GM19025 (cell line): ENCODE data around the gene SOCS2.
"Not testable (repeated sequence)": the region's sequence is repeated elsewhere in the genome, so short reads cannot be mapped to it uniquely, and the experiment has no call there.

Experiments used
- ATAC-seq: cut with Tn5 transposase; IDR thresholded peaks from one replicate; pipeline ENCODE4 v1.9.1; 2021; ENCODE audit warnings: mild to moderate bottlenecking, low read depth, moderate library complexity; ENCODE audit not compliant: unreplicated experiment

SOCS2 gene

GRCh38 chr12:93592641-93593406 lies 20.3 kb downstream of the SOCS2 start:
- ATAC-seq, result no peak

DNA sequence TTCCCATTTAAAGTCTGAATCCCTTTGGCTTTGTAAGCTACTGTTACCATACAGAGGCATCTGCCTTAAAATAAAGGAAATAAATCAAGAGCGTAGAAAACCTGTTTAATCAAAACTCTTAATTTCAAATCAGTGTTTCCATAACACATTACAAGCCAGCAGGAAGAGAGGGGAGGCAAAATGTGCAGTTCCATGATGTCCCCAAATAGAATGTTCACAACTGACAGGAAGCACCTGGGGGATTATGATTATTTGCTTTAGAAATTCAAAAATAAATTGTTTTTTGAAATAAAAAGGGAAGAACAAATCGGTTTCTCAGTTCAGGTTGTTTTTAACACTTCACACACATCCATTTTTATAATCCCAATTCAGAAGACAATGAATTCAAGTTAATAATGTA lies 21.4 kb downstream of the SOCS2 start:
- no peak for ATAC-seq

DNA sequence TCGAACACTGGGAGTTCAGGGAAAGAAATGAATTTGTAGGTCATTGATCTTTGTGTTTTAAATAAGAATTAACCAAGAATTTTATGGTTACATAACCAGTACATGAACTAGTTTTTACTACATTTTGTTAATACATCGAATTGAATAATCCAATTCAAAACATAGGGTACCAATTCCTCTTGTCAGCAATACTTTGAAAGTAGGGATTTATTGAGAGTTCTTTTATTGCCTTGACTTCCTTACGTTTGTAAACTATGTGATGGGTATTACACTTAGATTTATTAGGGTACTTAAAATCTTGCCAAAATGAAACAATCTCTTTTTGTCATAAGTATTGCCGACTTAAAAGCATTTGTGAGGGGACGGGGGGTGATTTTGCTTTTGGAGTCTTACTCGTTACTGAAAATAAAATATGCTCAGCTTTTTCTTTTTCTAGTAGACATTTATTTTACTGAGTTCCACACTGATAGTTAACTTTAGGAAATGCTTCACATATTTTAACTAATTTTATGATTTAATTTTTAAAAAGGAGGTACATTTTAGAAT lies 22.4 kb downstream of the SOCS2 start:
- ATAC-seq, result no peak

DNA sequence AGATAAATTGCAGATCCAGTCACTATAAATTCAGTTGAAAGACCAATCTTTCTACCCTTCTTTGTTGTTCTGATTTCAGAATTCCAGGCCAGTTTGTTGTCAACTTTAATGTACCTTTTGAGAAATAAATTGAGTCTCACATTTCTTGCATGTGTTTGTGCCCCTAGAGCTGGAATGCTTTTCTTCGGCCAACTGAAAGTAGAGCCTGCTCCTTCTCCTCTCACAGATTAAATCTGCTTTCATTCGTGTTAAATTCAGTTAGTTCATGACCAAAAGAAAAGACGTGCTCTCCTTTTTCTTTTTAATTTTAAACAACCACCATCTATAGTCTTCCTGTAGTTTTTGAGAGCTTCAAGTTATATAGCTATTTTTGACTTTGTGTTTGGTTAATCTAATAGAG lies 22.9 kb downstream of the SOCS2 start:
- ATAC-seq, result no peak

GRCh38 chr12:93597608-93598007 lies 25.1 kb downstream of the SOCS2 start:
- no peak for ATAC-seq

DNA sequence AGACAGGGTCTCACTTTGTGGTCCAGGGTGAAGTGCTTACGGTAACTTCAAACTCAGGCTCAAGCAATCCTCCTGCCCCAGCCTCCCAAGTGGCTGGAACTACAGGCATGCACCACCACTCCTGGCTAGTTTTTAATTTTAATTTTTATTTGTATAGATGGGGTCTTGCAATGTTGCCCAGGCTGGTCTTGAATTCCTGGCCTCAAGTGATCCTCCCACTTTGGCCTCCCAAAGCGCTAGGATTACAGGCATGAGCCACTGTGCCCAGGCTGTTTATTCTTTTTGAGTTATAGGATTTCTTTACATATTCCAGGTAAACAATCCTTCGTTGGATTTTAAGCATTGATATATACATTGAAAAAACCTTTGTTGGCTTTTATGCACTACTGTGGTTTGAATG lies 26.7 kb downstream of the SOCS2 start:
- no peak for ATAC-seq

DNA sequence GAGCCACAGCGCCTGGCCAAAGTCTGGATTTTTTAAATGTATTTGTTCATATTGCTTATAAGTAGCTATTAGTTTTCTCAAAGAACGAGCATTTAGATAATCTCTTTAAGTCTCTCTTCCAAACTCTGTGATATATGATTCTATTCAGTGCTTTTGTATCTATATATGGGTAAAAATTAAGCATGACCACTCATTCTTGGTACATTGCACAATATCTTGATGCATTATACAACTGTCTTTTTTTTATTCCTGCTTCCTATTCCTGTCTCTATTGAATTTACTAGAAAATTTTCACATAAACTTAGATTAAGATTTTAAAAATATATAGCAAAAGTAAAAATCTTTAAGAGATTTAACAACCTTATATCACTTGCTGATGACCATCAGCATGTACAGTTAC lies 29.1 kb downstream of the SOCS2 start:
- no peak for ATAC-seq

DNA sequence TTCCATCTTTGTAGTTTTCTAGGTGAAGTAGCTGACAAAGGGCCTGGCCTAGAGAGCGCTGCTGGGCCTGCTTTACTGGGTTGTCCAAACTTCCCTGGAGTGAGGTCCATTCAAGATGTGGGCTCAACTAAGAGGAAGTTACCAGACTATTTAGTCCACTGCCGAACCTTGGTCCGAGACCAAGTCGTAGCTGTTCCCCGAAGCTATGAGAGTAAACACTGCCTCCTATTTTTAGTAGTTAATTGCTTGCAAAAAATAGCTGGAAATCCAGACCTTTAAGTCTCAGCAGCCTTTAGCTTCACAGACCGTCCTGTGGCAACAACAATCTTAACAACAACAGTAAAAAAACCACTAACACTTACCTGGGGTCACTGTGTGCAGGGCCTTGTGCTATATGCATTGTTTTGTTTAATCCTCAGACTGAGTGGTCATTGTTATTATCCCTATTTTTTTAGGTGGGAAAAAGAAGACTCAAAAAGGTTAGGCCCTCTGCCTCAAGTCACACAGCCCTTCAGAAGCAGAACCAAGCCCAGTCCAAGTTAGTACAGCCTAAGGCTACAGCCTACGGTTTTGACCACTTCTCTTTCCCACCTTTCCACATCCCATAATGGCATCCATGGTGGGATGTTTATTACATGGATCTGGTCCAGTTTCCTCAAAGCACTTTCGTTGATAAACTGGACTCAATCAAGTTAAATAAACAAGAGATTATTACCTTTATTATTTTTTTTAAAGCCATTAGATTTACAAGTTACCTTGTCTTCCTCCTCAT lies 30.6 kb downstream of the SOCS2 start:
- no peak for ATAC-seq

GRCh38 chr12:93603762-93604161 lies 31.3 kb downstream of the SOCS2 start:
- no peak for ATAC-seq

GRCh38 chr12:93608313-93608712 lies 35.8 kb downstream of the SOCS2 start:
- no peak for ATAC-seq

GRCh38 chr12:93609281-93610192 lies 37.1 kb downstream of the SOCS2 start:
- ATAC-seq, result no peak

DNA sequence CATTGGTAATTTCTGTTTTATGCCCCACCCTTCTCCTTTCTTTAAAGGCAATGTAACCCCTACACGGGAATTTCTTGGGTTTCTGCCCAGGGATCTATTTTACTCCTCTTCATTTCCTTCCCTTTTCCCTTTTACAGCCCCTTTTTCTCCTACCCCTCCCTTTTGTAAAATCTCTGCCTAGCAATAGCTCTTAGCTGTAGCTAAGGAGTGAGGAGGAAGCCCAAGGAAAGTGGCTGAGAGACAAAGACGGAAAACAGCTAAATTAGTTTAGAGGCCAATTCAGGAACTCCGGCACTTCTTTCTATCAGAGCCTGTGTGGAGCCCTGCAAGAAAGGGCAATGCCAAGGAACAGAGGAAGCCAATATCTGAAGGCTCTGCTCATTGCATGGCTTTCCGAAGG lies 40.3 kb downstream of the SOCS2 start:
- ATAC-seq, result no peak

DNA sequence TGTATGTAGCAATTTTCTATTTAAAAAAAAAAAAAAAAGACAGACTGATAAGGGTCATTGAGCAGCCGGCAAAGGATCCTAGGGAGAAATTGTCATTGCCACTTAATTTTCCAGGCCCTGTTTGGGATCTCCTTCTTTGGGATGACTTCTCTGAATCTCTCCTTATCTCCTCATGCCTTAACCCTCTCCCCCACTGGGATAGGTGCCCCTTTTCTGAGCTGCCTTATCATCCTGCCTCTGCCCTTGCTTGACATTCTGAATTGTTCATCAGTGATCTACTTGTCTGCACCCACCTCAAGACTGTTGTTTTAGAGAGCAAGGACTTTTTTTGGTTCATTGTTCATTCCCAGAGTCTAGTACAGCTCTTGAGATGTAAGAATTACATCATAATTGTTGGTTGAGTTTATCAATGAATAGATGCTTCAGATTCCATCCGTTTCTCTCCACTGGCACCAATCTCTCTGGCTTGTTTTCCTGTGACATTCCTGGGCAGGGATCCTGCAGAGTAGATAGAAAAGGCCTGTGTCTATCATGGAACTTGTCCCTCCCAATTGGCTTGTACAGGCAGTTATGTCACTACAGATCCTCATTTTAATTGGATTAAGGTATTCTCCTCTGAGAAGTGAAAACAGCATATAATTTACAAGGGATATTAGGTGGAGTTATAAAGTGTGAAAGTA lies 42.6 kb downstream of the SOCS2 start:
- ATAC-seq, result no peak

- ATAC-seq, result no peak
These were observed 44.2 kb downstream of the SOCS2 start for GRCh38 chr12:93616584-93617101.

- no peak for ATAC-seq
These were observed 46.5 kb downstream of the SOCS2 start for GRCh38 chr12:93618891-93619410.

DNA sequence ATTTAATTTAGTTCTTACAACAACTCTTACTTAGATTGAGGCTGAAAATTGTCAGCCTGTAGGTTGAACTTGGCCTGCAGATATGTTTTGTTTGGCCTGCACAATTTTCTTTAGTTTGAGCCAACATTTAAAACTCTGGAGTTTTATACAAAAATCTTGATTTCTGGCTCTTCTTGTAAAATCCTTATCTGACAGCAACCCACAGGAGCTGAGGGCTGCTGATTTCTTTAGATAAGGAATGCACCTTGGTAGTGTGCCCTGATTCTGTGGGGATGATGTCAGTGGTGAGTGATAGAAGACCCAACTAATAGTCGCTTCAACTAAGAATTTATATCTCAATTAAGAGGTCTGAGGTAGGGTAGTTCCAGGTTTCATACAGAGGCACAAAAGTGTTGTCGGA lies 49.5 kb downstream of the SOCS2 start:
- no peak for ATAC-seq

DNA sequence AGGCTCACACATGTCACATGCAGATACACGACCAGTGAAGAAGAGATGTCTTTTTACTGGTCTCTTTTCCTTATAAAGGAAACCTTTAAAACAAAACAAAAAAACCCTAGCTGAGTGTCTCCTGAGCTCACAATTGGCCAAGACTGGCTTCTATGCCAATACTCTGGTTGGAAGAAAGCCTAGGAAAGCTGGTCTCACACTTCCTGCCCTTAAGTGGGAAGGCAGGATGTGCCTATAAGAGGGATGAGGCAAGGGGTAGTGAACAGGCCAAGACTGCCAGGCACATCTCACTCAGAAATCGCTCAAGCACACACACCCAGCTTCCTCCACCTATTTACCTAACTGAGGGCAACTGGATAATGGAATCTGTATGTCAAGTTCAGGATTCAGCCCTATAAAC lies 50.0 kb downstream of the SOCS2 start:
- ATAC-seq, result no peak

GRCh38 chr12:93624595-93625294 lies 52.3 kb downstream of the SOCS2 start:
- ATAC-seq, result peak; percentile 81

- ATAC-seq, result not testable (repeated sequence)
These were observed 52.8 kb downstream of the SOCS2 start for GRCh38 chr12:93625295-93625645.
